GM06990 (cell line): Measurements from ENCODE around the gene CRB3.

Experiments
- DNase-seq: peaks from one replicate; pipeline ENCODE4 v3.0.0-alpha.2; 2011; ENCODE audit not compliant: insufficient read length; ENCODE audit errors: extremely low read depth
- H3K27me3 ChIP-seq: replicated peaks from 2 replicates; pipeline ENCODE4 v1.6.0; 2011; ENCODE audit warnings: low read length; ENCODE audit not compliant: control insufficient read depth, insufficient read depth
- H3K36me3 ChIP-seq: 2 replicates; pipeline ENCODE4 v1.5.1; 2011; ENCODE audit warnings: low read length; ENCODE audit not compliant: control insufficient read depth, insufficient read depth
- H3K4me3 ChIP-seq: replicated peaks from 2 replicates; pipeline ENCODE4 v1.5.1; 2011; ENCODE audit warnings: low read depth, mild to moderate bottlenecking, control low read depth, low read length
- CTCF ChIP-seq: IDR thresholded peaks from 2 replicates; pipeline ENCODE4 v1.5.1; 2011; ENCODE audit warnings: low read length, control low read depth, mild to moderate bottlenecking, inconsistent platforms; ENCODE audit not compliant: insufficient read depth, poor library complexity, severe bottlenecking

The CRB3 gene

DNA sequence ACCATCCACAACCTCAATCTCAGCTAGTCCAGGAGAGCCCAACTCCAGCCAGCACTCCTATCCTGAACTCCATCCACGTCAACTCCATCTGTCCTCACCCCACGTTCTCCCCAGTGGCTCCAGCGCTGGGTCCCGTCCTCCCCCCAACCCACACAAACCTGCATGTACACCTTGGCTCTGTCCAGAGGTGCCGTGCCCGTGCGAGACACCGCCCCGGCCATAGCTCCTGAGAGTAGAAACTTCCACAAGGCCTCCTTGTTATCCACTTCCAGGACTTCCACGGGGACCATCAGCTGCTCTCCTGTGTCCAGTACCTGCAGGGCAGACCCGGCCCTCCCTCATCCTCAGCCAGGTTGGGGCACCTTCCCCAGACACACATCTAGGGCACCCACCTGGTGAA is 32.2 kb upstream of the CRB3 start:
- no peak for DNase-seq
- Histone ChIP-seq H3K27me3 (no peaks in the 10 kb centered on the region), H3K36me3 (no peaks in the 10 kb centered on the region), H3K4me3 (no peak overlapping the region)
- no peak for TF ChIP-seq CTCF

GRCh38 chr19:6433165-6433564 is 30.9 kb upstream of the CRB3 start:
- H3K4me3 ChIP-seq = no peak overlapping the region
- no peak for TF ChIP-seq CTCF
- DNase-seq = no peak
- no peaks in the 10 kb centered on the region for H3K36me3 ChIP-seq
- no peaks in the 10 kb centered on the region for H3K27me3 ChIP-seq

- no peak for DNase-seq
- TF ChIP-seq CTCF = no peak
- H3K36me3 ChIP-seq = no peaks in the 10 kb centered on the region
Measured at GRCh38 chr19:6433663-6434062, 30.4 kb upstream of the CRB3 start, which contains the start of gene SLC25A41. SLC25A41 (minus strand) TSS chr19:6433763; CDS start chr19:6433693, 70 bp downstream.

GRCh38 chr19:6439743-6440142 is 24.3 kb upstream of the CRB3 start:
- TF ChIP-seq CTCF = no peak
- Histone ChIP-seq H3K36me3 (peaks cover 8% of the 10 kb centered on the region), H3K27me3 (no peaks in the 10 kb centered on the region), H3K4me3 (no peak overlapping the region)
- DNase-seq = no peak

More at GRCh38 chr19:6433663-6434062, 30.4 kb upstream of the CRB3 start, which contains the start of gene SLC25A41:
- no peaks in the 10 kb centered on the region for H3K27me3 ChIP-seq
- H3K4me3 ChIP-seq = no peak within 1 kb of the TSS

DNA sequence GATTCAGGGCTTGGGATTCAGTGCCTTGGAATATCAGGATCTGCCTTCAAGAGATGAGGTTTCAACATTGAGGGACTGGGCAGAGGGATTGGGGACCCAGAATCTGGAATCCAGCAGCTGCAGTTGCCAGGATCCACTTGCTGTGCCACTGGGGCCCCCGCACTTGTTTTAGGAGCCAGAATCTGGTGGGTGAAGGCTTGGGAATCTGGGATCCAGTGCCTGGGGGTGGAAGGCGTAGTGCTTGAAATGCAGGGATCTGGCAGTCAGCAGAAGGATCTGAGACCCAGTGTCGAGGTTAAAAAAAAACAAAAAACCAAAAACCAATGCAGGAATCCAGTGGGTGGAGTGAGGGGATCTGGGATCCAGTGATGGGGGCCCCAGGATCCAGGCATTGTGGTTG is 23.2 kb upstream of the CRB3 start:
- no peak for TF ChIP-seq CTCF
- Histone ChIP-seq H3K36me3 (peaks cover 10% of the 10 kb centered on the region), H3K4me3 (no peak overlapping the region)

GRCh38 chr19:6442087-6442688 is 21.9 kb upstream of the CRB3 start:
- Histone ChIP-seq H3K4me3 (no peak overlapping the region), H3K27me3 (no peaks in the 10 kb centered on the region), H3K36me3 (peaks cover 10% of the 10 kb centered on the region)
- TF ChIP-seq CTCF = no peak
- no peak for DNase-seq

More for the DNA sequence above, 23.2 kb upstream of the CRB3 start:
- H3K27me3 ChIP-seq = no peaks in the 10 kb centered on the region
- no peak for DNase-seq
